HepG2 (cell line): ENCODE results near the gene GANC. TPM values are rescaled to one million over a fixed set of nuclear protein-coding genes. Genes with fewer than 3 reads are reported as not detected.

Experiments used
- ATAC-seq: fragments of 200-7000 bp; cut with Tn5 transposase; 3 replicates; pipeline ENCODE4 v1.9.1; 2020; ENCODE audit warnings: mild to moderate bottlenecking, moderate library complexity
- BruUV-seq: library from RNA; stranded (reverse); fragments of 400-500 nt; replicated peaks from 2 replicates; lab custom pipeline; 2021; lab: Mats Ljungman, UMichigan
- CTCF ChIA-PET: fragments of 300-600 bp; formaldehyde crosslinking; extraction: SDS; loops from one replicate; lab custom pipeline; 2021; ENCODE audit warnings: low total read pairs, inconsistent platforms, low intra/inter-chr PET ratio; lab: Yijun Ruan, JAX
- POLR2A ChIA-PET: fragments of 350-600 bp; sonication (Branson Sonifier 250); formaldehyde crosslinking; loops from one replicate; lab custom pipeline; 2020; ENCODE audit warnings: antibody characterized with exemption, inconsistent platforms; lab: Yijun Ruan, JAX
- DNase-seq: peaks from one replicate; pipeline ENCODE4 v3.0.0-alpha.2; 2015; ENCODE audit warnings: low spot score
- FAIRE-seq: peaks from 3 replicates; lab custom pipeline; 2011; peaks lifted over from hg19 to GRCh38; lab: Jason Lieb, UNC
- H2AFZ ChIP-seq: one replicate; pipeline ENCODE4 v1.6.1; 2011; ENCODE audit warnings: low read length, inconsistent platforms
- H3K27ac ChIP-seq: fragments of 300-600 bp; 3 replicates; pipeline ENCODE4 v1.8.0; 2011; ENCODE audit warnings: mixed run types, mild to moderate bottlenecking, mixed read lengths, low read length, inconsistent platforms; ENCODE audit not compliant: insufficient read depth; ENCODE audit errors: extremely low read length
- H3K27me3 ChIP-seq, 2 experiments: fragments of 200-600 bp in 1 of 2; 2 replicates in 1 of 2; 3 replicates in 1 of 2; pipeline versions ENCODE4 v1.6.0 to v1.8.0; 2011; ENCODE audit warnings: low read length in 2 of 2, mild to moderate bottlenecking in 2 of 2, moderate library complexity in 2 of 2, inconsistent platforms in 1 of 2; ENCODE audit not compliant: insufficient read depth in 2 of 2, control insufficient read depth in 1 of 2
- H3K36me3 ChIP-seq, 2 experiments: fragments of 200-600 bp in 1 of 2; replicated peaks in 1 of 2; 2 replicates in 1 of 2; 3 replicates in 1 of 2; pipeline versions ENCODE4 v1.5.1 to v1.8.0; 2011; ENCODE audit warnings: low read length in 2 of 2, inconsistent platforms in 1 of 2; ENCODE audit not compliant: insufficient read depth in 2 of 2, control insufficient read depth in 1 of 2
- H3K4me1 ChIP-seq: 2 replicates; pipeline ENCODE4 v1.5.1; 2012; ENCODE audit warnings: low read length, inconsistent platforms; ENCODE audit not compliant: insufficient read depth
- H3K4me2 ChIP-seq: 2 replicates; pipeline ENCODE4 v1.6.0; 2011; ENCODE audit warnings: low read depth, low read length, inconsistent platforms
- H3K4me3 ChIP-seq, 3 experiments: fragments of 200-600 bp in 1 of 3; sonication (generic), shearing (Covaris generic) in 1 of 3; replicated peaks in 1 of 3; 2 replicates each; pipeline ENCODE4 v1.5.1; 2011 to 2016; ENCODE audit warnings: low read length in 3 of 3, inconsistent platforms in 2 of 3, low read depth in 2 of 3, mild to moderate bottlenecking in 2 of 3, control low read depth in 1 of 3, mixed read lengths in 1 of 3; ENCODE audit not compliant: insufficient read depth in 1 of 3
- H3K79me2 ChIP-seq: one replicate; pipeline ENCODE4 v1.6.1; 2011; ENCODE audit warnings: low read length, inconsistent platforms; ENCODE audit not compliant: insufficient read depth
- H3K9ac ChIP-seq: 2 replicates; pipeline ENCODE4 v1.6.0; 2011; ENCODE audit warnings: mild to moderate bottlenecking, low read depth, low read length, inconsistent platforms; ENCODE audit not compliant: insufficient read depth
- H3K9me3 ChIP-seq: 2 replicates; pipeline ENCODE4 v1.5.1; 2012; ENCODE audit warnings: mild to moderate bottlenecking, low read length
- H4K20me1 ChIP-seq: 2 replicates; pipeline ENCODE4 v1.6.0; 2011; ENCODE audit warnings: inconsistent platforms, mild to moderate bottlenecking, low read length, moderate library complexity; ENCODE audit not compliant: insufficient read depth
- PAWR ChIP-seq: sonication (generic); formaldehyde crosslinking; IDR thresholded peaks from 2 replicates; pipeline ENCODE4 v1.4.0; 2020; ENCODE audit warnings: missing genetic modification reagents, mild to moderate bottlenecking, borderline replicate concordance
- RFX1 ChIP-seq: fragments of 450-650 bp; IDR thresholded peaks from 2 replicates; pipeline ENCODE4 v1.6.1; 2017
- SMC3 ChIP-seq: IDR thresholded peaks from 2 replicates; pipeline ENCODE4 v1.6.1; 2011; ENCODE audit warnings: low read length, improper control_type of control experiment
- ZMAT3 ChIP-seq: sonication (generic); formaldehyde crosslinking; conservative IDR thresholded peaks from 2 replicates; pipeline ENCODE4 v1.7.0; 2021; ENCODE audit warnings: missing genetic modification reagents
- ZNF713 ChIP-seq: sonication (generic); formaldehyde crosslinking; IDR thresholded peaks from 2 replicates; pipeline ENCODE4 v1.4.0; 2020; ENCODE audit warnings: mild to moderate bottlenecking, missing genetic modification reagents
- WGBS: methylation state at CpG from one replicate; pipeline ENCODE4 v1.1.6; 2017; ENCODE audit warnings: low lambda C conversion rate; 5-methylcytosine and 5-hydroxymethylcytosine counted together
- in situ Hi-C: cut with HindIII; loops from 2 replicates; pipeline ENCODE4 v1.10.0; 2017; ENCODE audit warnings: low pct_unique_long_range_greater_than_20kb; ENCODE audit not compliant: extremely low pct_ligation_motif_present
- intact Hi-C: fragments of 100-400 bp; cut with micrococcal nuclease; formaldehyde crosslinking; loops from one replicate; pipeline ENCODE4 v1.10.0; 2022; ENCODE audit not compliant: unreplicated experiment
- polyA plus RNA-seq, 8 experiments: library from polyadenylated mRNA; depleted of rRNA in 3 of 8; stranded (reverse) in 7 of 8; unstranded in 1 of 8; fragments of >200 nt; fragmentation: Illumina TruSeq in 4 of 8; extraction: Trizol in 4 of 8; gene quantifications; 2 replicates each; pipeline versions ENCODE4 v1.2.1 to v1.2.3, GENCODE V29; 2011 to 2016; ENCODE audit warnings: low read depth in 4 of 8, missing spikeins in 1 of 8, mixed read lengths in 1 of 8; ENCODE audit not compliant: insufficient read depth in 1 of 8
- total RNA-seq, 5 experiments: library from RNA; depleted of rRNA; stranded (reverse); fragments of >200 nt; fragmentation: Illumina TruSeq; extraction: Trizol; gene quantifications; 2 replicates each; pipeline ENCODE4 v1.2.3, GENCODE V29; 2016; ENCODE audit warnings: low read depth in 1 of 5
- TF ChIP-seq, protein P1 (sequence below): IDR thresholded peaks from 2 replicates; pipeline ENCODE4 v1.6.1; 2016; ENCODE audit warnings: low read depth
- TF ChIP-seq, protein P2 (sequence below): sonication (generic); formaldehyde crosslinking; IDR thresholded peaks from 2 replicates; pipeline ENCODE4 v1.5.1; 2020; ENCODE audit warnings: missing genetic modification reagents, mild to moderate bottlenecking, borderline replicate concordance
- TF ChIP-seq, protein P3 (sequence below): sonication (generic); formaldehyde crosslinking; IDR thresholded peaks from 2 replicates; pipeline ENCODE4 v1.4.0; 2020; ENCODE audit warnings: mild to moderate bottlenecking, missing genetic modification reagents

Gene GANC
- total and polyA plus RNA-seq, 2 of the 13 experiments (the other 11 are each of a cell fraction or from before 2014, with no cell fraction given) = 17.0 to 21.0 TPM

DNA sequence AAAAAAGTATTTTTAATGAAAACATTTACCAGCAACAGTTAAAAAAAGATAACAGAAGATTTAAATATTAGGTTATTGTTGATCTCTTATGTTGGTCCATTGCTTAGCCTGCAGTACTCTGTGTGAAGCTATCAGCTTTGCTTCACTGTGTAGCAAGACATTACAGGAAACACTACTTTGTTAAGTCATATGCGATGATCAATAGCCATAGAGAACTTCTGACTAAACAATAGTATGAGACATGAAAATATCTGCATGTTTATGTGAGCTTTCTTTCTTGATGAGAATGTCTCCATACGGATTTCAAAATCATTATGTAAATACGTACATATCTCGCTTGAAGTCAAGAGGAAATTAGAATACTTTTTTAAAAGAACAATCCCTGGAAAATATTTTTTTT, 59.3 kb downstream of the GANC start:
- Histone ChIP-seq H3K27me3 (no peaks in the 10 kb centered on the region), H2AFZ (no peak overlapping the region), H3K27ac (no peak overlapping the region), H3K9ac (no peak overlapping the region), H3K79me2 (no peaks in the 10 kb centered on the region), H3K9me3 (peaks cover 7% of the 10 kb centered on the region), H3K4me1 (no peaks in the 10 kb centered on the region), H3K36me3 (peaks cover 0 to under 1% of the 10 kb centered on the region in 2 experiments; a peak in 1 of 5 replicates), H3K4me3 (no peak overlapping the region), H4K20me1 (no peaks in the 10 kb centered on the region), H3K4me2 (no peak overlapping the region)
- intact Hi-C loops = loop anchor here (2.0 kb wide), 1 partner anchor 14 kb away; no protein-coding TSS in a partner anchor
- in situ Hi-C loops = no loop called here
- 97% methylated on average over 4 of the region's 4 CpGs for WGBS
- BruUV-seq = no TSS peak
- CTCF ChIA-PET = no interaction called here
- TF ChIP-seq, protein P1, sequence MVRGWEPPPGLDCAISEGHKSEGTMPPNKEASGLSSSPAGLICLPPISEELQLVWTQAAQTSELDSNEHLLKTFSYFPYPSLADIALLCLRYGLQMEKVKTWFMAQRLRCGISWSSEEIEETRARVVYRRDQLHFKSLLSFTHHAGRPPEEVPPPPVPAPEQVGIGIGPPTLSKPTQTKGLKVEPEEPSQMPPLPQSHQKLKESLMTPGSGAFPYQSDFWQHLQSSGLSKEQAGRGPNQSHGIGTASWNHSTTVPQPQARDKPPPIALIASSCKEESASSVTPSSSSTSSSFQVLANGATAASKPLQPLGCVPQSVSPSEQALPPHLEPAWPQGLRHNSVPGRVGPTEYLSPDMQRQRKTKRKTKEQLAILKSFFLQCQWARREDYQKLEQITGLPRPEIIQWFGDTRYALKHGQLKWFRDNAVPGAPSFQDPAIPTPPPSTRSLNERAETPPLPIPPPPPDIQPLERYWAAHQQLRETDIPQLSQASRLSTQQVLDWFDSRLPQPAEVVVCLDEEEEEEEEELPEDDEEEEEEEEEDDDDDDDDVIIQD = no peak
- TF ChIP-seq ZNF713 = no peak
- TF ChIP-seq PAWR (CRISPR knock-in tag) = no peak
- TF ChIP-seq ZMAT3 (CRISPR knock-in tag) = no peak
- no peak for TF ChIP-seq SMC3
- TF ChIP-seq, protein P2, sequence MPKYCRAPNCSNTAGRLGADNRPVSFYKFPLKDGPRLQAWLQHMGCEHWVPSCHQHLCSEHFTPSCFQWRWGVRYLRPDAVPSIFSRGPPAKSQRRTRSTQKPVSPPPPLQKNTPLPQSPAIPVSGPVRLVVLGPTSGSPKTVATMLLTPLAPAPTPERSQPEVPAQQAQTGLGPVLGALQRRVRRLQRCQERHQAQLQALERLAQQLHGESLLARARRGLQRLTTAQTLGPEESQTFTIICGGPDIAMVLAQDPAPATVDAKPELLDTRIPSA (CRISPR knock-in tag) = no peak
- TF ChIP-seq, protein P3, sequence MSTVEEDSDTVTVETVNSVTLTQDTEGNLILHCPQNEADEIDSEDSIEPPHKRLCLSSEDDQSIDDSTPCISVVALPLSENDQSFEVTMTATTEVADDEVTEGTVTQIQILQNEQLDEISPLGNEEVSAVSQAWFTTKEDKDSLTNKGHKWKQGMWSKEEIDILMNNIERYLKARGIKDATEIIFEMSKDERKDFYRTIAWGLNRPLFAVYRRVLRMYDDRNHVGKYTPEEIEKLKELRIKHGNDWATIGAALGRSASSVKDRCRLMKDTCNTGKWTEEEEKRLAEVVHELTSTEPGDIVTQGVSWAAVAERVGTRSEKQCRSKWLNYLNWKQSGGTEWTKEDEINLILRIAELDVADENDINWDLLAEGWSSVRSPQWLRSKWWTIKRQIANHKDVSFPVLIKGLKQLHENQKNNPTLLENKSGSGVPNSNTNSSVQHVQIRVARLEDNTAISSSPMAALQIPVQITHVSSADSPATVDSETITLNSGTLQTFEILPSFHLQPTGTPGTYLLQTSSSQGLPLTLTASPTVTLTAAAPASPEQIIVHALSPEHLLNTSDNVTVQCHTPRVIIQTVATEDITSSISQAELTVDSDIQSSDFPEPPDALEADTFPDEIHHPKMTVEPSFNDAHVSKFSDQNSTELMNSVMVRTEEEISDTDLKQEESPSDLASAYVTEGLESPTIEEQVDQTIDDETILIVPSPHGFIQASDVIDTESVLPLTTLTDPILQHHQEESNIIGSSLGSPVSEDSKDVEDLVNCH = no peak
- TF ChIP-seq RFX1 = no peak
- ATAC-seq = no peak
- no peak for DNase-seq
- no peak for FAIRE-seq
- POLR2A ChIA-PET = no interaction called here
